GM21447 (cell line): ENCODE measurements around the gene ERH.

ENCODE experiments used
- ATAC-seq: cut with Tn5 transposase; IDR thresholded peaks from one replicate; pipeline ENCODE4 v1.9.1; 2021; ENCODE audit not compliant: unreplicated experiment

Gene ERH

DNA sequence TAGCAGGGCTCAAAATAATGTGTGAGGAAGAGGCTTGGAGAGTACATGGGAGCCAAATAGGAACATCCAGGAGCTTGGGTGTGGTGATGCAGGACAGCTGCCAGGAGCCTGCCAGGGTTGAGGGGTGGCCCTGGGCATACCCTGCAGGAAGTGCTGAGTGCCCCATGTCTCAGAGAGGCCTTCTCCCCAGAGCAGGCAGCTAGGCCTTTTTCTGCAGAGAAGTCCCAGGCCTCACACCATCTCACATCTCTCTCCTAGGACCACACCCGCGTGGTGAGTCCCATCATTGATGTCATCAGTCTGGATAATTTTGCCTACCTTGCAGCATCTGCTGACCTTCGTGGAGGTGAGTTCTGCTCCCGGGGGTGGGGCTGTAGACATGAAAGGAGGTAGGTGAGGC lies 66.9 kb downstream of the ERH start:
- no peak for ATAC-seq
